GM18520 (cell line): ENCODE results near the gene IRF2.
"Not testable (repeated sequence)": the region's sequence is repeated elsewhere in the genome, so short reads cannot be mapped to it uniquely, and the experiment has no call there.

ENCODE experiments used
- ATAC-seq: cut with Tn5 transposase; IDR thresholded peaks from one replicate; pipeline ENCODE4 v1.9.1; 2021; ENCODE audit not compliant: unreplicated experiment

The IRF2 gene

DNA sequence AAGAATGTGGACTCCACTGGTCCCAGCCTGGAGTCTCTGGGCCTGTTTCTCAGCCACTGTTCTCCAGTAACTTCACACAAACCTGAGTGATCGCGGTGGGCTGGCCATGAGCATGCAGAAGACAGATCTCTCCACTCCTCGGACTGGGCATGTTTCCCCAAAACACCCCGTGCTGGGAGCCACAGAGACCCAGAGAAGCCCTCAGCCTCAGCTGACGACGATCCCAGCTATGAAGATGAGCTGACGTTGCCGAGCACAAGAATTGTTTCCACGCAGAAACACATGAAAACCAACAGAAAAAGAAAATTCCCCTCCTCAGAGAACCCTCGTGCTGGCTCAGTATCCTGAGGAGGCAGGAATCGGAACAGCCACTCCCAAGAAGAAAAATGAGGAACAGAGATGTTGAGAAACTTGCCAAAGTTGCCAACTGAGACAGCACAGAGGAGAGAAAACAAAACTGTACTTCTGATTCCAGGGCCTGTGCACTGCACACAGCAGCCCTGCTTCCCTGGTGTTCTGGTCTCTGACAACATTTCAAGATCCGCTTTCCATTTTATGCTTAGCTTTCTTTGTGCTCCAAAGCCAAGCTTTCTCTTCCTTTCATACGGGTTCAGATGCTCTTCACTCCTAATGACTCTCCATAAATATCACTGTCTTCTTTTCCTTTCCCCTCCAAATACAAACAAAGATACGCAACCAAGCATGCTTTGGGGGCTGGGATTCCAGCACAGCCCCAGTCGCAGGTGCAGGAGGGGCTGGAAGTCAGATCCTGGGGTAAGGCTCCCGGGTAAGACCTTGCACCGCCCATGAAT lies 81.4 kb downstream of the IRF2 start:
- ATAC-seq, result no peak

DNA sequence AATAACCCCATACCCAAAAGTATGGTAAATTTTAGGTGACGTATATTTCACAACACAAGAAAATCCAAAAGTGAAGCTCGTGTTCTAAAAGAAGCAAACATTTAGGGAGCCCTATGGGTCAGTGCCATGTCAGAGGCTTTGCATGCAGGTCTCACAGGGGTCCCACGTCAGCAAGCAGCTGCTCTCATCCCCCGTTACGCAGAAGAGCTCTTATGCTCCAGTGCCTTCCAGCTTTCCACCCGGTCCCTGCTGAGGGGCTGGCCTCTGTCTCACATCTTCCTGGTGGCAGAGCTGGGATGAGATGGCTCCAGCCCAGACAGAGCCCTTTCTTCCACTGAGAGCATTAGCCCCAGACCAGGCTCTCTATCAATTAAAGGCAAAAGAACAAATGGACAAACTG lies 82.0 kb downstream of the IRF2 start:
- no peak for ATAC-seq

DNA sequence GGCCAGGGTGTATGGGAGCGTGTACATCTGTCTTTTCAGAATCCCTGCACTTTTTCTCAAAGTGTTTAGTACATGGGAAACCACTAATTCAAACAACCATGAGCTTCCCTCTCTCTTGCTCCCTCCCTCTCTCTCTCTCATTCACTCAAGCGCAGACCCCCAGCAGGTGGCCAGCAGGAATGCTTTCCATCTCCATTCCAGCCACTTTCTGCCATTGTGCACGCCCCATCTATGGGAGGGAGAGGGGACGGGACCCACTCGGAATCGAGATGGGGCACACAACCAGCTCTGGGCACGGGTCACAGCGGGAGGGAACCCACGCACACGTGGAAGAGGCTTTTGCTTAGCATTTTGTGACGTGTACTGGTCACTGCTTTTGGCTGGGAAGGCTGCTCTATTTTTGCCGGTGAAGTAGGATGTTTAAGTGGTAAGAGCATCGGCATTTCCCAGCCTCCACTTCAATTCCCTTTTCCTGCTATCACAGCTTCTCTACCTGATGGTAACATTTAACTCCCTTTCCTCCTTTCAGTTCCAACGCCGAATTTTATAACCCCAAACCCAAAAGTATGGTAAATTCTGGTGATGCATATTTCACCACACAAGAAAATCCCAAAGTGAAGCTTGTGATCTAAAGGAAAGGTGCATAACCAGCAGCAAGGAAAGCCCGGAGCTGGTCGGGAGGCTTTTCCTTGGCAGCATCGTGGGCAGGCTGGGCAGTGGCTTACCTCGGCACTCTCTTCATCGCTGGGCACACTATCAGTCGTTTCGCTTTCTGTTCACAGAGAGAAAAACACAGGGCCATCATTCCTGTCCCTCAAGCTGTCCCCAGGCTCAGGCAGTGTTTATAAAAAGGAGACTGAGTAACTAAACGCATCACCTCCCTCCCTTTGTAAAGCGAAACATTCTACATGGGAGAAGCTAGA lies 84.1 kb downstream of the IRF2 start:
- ATAC-seq, result no peak

DNA sequence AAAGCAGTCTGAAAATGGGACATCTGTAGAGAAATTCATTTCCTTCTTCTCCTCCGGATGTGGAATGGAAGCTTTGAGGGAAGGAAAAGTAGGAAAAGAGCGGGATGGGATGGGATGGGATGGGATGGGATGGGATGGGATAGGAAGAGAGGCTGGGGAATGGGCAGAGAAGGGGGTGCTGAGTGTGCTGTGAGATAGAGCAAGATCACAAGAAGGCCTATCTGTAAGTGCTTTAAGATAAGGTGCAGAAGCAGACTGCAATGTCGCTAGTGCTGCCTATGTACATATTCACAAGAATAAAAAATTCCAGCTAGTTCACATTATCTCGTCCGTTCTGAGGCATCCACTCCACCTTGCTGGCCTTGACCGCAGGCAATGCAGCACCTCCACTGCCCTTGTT lies 86.2 kb downstream of the IRF2 start:
- no peak for ATAC-seq

DNA sequence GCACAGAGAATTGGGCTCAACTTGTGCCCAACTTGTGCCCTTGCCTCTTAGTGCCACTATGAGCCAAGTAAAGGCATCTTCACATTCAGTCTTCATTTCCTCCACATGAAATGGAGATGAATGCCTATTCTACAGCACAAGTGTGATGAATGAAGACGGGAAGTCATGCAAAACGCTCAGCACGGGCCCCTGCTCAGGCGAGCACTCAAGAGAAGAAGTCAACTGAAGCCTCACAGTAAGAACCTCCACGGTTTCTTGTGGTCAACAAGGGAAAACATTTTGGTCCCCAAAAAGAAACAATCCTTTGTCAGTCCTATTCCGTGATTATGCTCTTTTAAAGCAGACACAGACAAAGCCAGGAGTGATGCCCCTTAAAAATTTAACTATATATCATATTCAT lies 87.0 kb downstream of the IRF2 start:
- ATAC-seq, result no peak

DNA sequence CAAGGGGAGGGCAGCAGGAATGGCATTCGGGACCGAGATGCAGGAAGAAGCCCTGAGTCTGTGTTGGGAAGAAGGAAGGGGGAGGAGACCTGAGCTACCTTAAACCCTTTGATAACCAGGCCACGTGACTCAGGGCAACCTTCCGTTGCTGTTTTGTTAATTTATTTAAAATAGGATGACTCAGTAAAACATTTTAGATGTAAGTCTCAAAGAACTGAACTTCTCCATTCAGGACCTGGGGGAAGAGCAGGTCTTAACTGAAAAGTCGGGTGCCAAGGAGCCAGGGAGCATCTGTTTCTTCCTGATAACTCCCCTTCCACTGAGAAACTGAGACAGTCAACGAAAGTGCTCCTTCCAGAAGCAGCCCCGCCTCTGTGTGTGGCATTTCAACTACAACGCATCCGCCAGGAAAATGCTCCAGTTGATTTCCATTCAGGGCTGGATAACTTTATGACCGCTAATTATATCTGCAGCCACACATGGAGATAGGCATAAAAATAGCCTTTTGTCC lies 88.0 kb downstream of the IRF2 start:
- no peak for ATAC-seq

DNA sequence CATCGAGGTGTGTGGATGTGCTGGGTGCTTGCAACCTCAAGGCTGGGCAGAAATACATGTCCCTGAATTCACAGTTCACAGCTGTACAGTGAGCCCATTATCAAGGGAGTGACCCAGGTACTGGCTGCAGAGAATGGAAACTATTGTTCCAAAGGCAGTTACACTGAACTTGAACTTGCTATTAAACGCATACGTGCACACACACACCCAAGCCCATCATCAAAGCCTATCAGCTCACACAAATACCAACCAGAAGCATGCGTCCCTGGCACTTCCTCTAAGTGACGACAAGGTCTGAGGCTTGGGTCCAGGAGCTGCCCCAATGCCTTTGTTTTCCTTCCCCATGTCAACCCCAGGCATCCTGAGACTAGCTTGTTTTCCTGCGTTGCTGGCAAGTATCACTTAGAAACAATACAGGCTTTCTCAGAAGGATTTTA lies 88.6 kb downstream of the IRF2 start:
- ATAC-seq, result no peak

DNA sequence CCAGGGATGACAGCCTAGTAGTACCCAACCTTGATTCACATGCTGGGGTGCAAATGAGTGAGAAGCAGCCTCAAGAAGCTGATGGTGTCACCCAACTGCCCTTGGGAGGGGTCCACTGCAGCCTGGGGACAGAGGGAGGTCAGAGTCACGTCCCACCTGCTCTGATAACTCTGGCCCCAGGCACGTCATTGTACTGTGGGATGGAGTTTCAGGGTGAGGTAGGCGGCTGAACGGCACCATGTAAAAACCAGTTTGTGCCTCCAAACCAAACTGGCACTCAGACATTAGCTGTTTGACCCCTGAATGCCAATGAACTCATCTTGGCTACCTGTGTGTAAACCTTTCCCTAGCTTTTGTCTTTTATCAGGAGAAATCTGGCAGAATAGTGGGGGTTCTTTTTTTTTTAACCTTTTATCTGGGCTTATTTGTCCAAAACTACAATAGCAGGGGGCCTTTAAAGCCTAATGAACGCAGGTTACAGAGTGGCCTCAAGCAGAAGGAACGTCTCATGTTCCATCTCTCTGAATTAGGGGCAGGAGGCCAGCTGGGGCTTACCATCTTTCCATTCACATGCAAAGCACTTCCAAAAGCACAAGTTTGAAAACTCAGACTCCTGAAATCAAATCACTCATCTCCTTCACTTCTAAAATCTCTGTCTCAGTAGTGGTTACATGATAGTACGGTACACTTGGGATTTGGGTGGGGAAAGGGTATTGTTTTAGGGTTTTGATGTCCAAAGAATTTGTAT lies 89.4 kb downstream of the IRF2 start:
- peak; percentile 11 for ATAC-seq

DNA sequence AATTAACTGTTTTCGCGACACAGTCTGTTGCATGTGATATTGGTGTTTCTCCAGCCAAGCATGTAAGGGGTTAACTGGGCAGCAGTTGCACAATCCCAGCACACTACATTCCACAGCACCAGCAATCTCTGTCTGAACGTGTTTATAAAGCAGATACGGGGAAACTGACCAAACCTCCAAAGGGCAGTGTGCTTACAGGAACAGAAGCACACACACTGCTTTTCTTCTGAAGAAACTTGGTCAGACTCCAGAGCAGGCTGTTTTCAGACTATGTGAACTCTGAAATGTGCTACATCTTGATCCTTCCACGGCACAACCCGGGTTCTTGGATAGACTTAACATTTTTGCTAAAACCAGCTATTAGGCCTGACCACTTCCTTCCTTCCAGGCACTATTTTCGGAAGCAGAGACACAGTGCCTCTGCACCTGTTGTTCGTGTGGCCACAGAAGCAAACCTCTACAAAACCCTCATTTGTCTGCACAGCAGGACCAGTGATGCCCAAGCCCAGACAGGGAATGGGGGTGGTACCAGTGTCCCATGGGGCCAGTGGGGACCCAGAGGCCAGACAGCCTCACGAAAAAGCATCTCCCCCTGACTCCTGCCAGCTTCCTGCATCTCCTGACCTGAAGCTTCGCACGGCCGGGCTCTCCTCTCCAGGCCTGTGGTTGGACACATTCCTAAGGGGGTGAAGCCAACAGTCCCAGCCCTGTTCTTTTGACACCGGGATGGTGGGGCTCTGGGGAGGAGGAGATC lies 90.1 kb downstream of the IRF2 start:
- peak; percentile 75 for ATAC-seq

DNA sequence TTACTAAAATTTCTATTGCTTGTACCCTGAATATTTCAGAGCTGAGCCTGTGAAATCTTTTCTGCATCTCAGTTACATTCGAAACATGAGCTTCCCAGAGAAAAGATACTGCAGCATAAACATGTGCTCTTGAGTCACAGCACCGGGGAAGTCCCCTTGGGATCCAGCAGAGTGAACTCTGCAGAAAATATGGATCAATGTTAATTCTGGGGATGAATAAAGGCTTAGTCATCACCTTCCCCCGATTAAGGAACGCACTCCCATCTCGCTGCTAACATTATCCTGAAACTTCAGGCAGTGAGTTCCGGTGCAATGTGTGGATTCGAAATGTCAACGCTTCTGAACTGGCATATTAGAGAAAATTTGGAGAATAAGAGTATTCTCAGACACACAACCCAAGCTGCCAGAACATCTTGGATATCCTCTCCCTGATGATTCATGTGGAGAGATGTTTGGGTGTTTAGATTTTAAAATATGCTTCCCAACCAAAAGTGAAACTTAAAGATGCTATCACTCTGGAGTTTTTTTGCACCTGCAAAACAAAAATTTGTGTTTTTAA lies 90.8 kb downstream of the IRF2 start:
- ATAC-seq, result no peak

DNA sequence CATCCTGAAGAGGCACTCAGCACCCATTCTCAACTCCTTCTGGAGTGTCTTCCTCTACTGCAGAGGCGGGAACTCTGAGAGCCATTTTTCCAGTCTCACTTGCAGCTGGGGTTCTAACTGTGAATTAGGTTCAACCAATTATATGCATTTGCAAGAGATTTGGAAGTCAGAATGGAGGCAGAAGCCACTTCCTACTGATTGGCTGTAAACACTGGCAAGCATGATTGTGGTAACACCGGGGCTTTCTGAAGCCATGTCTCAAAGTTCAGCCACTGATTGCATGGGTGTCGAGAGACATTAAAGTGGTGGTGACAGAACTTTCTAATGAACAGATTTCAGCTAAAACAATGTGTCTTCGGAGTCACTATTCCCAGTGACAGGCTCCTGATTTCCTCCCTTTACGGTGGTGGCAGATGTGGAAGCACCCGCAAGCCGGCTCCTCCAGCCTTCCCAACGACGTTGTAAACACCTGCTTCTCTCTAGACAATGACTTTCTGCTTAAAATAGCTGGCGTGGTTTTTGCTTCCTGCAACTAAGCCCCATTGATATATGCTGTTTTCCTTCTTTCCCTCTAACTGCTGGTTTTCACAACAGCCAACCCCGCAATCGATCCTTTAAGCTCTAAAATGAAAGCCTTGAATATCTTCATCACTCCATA lies 92.0 kb downstream of the IRF2 start:
- ATAC-seq, result no peak

DNA sequence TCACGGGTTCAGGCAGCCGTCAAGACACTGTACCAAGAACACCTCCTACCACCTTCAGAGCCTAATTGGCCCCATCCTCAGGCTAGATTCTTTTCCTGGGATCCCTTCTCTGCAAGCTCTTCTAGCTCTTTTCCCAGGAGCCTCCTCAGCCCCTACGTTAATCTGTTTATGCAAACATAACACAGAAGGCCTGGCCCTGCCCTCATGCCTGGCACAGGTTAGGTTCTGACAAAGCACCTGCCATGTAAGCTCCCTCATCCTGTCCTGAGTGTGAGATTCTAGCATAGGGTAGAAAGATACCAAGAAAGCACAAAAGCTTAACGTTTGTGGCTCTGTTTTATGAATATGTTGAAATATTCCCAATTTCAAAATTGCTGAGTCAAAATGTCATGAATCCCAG lies 93.6 kb downstream of the IRF2 start:
- ATAC-seq, result no peak

DNA sequence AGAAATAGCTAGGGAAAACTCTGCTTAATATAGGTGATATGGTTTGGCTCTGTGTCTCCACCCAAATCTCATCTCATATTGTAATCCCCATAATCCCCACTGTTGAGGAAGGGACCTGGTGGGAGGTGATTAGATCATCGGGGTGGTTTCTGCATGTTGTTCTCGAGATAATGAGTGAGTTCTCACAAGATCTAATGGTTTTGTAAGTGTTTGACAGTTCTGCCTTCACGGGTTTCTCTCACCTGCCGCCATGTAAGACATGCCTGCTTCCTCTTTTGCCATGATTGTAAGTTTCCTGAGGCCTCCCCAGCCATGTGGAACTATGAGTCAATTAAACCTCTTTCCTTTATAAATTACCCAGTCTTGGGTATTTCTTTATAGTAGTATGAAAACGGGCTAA lies 94.1 kb downstream of the IRF2 start:
- not testable (repeated sequence) for ATAC-seq

DNA sequence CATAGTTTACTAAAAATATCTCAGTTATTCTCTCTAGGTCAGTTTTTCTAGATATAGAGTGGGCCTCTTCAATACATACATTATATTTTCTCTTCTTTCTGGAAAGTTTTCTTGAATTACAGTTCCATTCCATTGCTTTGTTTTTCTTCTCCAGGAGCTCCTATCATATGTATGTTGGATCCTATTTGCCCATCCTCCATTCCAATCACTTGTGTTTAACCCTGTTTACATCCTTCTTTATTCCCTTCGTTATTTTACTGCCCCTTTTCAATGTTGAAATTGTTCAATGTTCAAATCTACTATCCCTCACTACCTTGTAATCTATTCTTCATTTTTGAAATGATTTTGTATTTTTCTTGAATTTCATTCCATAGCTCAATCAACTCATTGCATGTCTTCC lies 97.4 kb downstream of the IRF2 start:
- no peak for ATAC-seq

DNA sequence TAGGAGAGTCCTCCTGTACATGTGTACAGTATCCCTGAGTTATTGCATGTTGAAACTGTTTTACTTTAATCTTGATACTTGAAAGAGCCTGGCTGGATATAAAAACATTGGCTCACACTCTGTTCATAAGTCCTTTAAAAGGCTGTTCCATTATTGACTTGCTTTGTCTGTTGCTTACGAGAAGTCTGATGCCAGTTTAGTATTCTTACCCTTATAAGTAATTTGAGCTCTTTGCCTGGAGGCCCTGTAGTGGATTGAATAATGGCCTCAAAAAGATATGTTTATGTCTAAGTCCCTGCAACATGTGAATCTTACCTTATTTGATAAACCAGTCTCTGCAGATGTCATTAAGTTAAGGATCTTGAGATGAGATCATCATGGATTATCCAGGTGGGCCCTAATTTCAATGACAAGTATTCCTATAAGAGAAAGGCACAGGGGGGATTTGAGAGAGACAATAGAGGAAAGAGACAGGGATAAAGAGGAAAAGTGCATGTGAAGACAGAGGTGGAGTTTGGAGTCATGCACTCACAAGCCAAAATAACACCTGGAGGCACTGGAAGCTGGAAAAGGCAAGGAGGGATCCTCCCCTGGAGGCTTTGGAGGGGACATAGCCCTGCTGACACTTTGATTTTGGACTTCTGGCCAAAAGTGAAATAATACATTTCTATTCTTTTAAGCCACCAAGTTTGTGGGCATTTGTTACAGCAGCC lies 98.1 kb downstream of the IRF2 start:
- no peak for ATAC-seq

DNA sequence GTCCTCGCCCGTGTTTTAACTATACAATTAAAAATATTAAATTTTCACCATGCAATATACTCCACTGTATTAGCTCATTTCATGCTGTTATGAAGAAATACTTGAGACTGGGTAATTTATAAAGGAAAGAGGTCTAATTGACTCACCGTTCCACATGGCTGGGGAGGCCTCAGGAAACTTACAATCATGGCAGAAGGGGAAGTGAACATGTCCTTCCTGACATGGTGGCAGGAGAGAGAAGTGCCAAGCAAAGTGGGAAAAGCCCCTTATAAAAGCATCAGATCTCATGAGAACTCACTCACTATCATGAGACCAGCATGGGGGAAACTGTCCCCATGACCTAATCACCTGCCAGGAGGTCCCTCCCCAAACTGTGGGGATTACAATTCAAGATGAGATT lies 98.7 kb downstream of the IRF2 start:
- not testable (repeated sequence) for ATAC-seq

DNA sequence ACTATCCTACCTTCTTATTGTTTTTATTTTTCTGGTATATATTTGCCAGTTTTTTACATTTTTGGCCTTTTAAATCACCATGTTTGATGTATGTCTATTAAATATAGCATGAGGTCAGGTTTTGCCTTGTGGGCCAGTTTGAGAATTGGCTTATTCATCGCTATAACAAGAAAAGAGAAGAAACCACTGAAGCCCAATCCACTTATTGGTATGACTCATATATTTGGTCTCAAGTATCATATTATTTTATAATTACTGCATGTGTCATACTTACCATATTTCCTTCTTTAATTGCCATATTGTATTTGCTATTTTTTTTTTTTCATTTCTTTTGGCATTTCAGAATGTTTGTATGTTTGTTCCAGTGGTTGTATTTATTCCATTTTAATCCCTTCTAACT lies 99.3 kb downstream of the IRF2 start:
- ATAC-seq, result no peak

DNA sequence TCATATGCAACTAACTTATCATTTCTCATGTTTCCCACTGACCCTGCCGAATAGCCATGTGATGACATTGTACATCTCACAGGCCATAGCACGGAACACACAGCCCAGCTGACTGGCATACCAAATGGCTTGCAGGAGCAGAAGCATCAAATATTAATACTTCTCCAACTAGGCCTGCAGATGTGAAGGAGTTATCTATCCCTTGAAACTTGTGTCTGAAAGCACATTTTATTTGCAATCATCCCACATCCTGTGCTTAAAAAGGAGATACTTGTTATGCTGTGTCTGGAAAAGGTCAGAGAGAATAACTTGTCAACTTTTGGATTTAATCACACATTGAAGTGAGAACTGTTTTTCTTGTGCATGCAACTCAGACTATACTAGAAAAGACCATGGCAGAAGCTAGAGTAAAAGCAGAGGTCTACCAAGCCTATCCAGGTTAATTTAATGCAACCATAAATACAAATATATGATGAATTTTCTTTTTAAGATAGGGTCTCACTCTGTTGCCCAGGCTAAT lies 100.4 kb downstream of the IRF2 start:
- no peak for ATAC-seq

DNA sequence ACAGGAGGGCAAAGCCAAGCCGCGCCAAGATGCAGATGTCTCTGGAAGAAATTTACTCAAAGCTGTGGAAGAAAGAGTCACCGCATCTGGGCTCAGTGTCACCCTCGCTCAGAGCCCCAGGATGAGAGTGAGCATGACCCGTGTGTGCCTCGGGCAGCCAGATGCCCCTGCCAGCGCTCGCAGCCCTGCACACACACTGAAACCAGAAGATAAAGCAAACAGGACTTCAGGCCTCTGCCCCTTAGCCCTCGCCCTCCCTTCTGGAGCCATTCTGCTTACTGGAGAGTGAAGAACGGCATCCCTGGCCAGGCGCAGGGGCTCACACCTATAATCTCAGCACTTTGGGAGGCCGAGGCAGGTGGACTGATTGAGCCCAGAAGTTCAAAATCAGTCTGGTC lies 103.0 kb downstream of the IRF2 start:
- no peak for ATAC-seq
